GM12874 (cell line): Measurements from ENCODE around the gene IPO11.

Source experiments
- CTCF ChIP-seq: IDR thresholded peaks from 2 replicates; pipeline ENCODE4 v1.5.1; 2011; ENCODE audit warnings: low read depth, mild to moderate bottlenecking, control low read depth, low read length, moderate library complexity; ENCODE audit not compliant: insufficient read depth

Gene IPO11

GRCh38 chr5:62576570-62577170 is 164.1 kb downstream of the IPO11 start:
- no peak for TF ChIP-seq CTCF

- TF ChIP-seq CTCF: no peak
These were observed 164.9 kb downstream of the IPO11 start for GRCh38 chr5:62577488-62577887.

- TF ChIP-seq CTCF: no peak
These were observed 166.0 kb downstream of the IPO11 start, which contains the start of gene LRRC70 for GRCh38 chr5:62578540-62578939. Gene LRRC70, plus strand, starts transcription at chr5:62578819. Its CDS starts 620 bp downstream, at chr5:62579439.

- TF ChIP-seq CTCF: no peak
These were observed 167.2 kb downstream of the IPO11 start for GRCh38 chr5:62579761-62580160.

- TF ChIP-seq CTCF: no peak
These were observed 169.5 kb downstream of the IPO11 start for GRCh38 chr5:62581836-62582597.

- no peak for TF ChIP-seq CTCF
These were observed 171.8 kb downstream of the IPO11 start for GRCh38 chr5:62584391-62584790.

GRCh38 chr5:62585306-62585705 is 172.7 kb downstream of the IPO11 start:
- TF ChIP-seq CTCF: no peak
